GM21529 (cell line): Measurements from ENCODE around the gene GPX5.

Source experiments
- ATAC-seq: cut with Tn5 transposase; IDR thresholded peaks from one replicate; pipeline ENCODE4 v1.9.1; 2021; ENCODE audit not compliant: unreplicated experiment

Gene GPX5

GRCh38 chr6:28553986-28554881 is 28.6 kb downstream of the GPX5 start:
- ATAC-seq = no peak

DNA sequence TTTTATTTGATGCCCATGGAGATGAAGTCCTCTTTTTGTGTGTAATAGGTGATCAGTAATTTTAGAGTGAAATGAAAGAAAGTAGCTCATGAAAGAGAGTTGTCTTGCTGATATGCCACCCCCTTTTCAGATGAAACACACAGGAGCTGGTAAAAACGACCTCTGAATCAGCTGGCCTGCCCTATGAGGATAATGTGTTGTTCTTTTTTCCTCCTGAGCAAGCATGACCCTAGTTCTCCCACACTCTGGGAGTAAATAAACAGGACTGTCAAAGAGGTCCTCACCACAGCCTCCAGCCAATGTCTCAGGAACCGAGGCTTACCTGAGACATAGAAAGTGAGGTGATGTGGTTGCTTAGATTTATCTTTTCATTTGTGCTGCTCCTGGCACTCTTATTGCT is 29.5 kb downstream of the GPX5 start:
- no peak for ATAC-seq

DNA sequence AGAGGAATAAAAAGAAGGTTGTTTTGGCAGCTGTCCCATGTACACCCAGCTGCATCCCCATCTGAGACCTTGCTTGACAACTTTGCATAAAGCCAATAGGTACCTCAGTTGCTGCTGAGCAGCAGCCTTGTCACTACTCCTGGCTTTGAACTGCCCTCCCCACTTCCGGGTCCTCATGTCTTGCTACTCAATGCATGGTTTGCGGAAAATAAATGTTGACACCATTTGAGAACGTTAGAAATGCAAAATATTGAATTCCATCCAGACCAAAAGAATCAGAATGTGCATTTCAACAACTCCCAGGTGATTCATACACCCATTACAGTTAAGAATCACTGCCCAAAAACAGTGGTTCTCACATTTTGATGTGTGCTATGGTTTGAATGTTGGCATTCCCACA is 32.9 kb downstream of the GPX5 start:
- ATAC-seq = no peak

DNA sequence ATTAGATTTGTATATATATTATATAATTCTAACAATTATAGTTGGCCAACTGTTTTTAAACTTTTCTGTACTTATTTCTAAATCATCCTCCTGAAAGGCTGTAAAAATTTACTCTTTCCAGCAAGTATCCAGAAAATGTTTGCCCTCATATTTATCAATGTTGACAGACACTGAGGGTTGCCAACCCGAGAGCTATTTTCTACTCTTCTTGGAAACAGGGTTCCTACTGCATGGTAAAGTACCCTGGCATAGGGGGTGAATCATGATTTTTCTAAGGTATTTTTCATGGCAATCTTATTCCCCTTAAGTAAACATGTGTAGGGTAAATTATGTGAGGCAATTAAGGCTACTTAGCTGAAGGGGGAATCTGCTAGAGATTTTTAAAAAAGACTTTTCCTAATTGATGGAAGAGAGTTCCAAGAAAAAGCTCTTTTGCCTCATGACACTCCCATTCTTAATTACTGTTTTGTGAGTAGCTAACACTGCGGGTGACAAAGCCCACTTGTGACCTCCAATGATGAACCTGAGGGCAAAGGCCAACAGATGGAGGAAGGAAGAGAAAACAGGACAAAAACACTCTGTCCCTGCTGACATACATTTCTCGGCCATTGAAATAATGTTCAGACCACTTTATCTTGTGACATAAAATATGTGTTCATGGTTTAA is 37.9 kb downstream of the GPX5 start:
- no peak for ATAC-seq

DNA sequence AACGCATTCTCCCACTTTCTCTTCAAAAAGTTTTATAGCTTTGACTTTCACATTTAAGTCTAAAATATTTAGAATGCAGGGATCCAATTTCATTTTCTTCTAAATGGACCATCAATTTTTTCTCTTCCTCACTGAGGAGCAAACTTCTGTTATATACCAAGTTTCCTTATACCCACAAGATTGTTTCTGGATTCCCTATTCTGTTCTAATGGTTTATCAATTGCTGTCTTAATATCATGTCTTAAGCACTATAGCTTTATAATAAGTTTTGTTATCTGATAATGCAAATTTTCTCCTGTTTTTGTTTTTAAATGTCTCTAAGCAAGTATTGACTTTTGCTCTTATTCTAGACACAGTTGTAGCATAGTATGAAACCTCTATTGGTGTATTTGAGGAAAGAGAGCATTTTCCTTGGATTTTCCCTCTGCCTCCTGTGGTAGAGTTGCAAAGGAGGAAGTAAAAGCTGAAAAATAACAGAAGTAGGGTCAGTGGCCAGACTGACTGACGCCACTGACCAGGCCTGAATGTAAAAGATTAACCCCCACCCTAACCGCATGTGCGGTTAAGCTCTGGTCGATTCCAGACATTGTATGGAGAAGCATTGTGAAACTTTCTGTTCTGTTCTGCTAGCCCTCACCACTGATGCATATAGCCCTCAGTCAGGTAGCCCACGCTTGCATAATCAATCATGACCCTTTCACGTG is 40.3 kb downstream of the GPX5 start:
- ATAC-seq = no peak

- ATAC-seq = no peak
These were observed 41.0 kb downstream of the GPX5 start for GRCh38 chr6:28566527-28567252.

- no peak for ATAC-seq
These were observed 41.8 kb downstream of the GPX5 start for GRCh38 chr6:28567506-28567905.

DNA sequence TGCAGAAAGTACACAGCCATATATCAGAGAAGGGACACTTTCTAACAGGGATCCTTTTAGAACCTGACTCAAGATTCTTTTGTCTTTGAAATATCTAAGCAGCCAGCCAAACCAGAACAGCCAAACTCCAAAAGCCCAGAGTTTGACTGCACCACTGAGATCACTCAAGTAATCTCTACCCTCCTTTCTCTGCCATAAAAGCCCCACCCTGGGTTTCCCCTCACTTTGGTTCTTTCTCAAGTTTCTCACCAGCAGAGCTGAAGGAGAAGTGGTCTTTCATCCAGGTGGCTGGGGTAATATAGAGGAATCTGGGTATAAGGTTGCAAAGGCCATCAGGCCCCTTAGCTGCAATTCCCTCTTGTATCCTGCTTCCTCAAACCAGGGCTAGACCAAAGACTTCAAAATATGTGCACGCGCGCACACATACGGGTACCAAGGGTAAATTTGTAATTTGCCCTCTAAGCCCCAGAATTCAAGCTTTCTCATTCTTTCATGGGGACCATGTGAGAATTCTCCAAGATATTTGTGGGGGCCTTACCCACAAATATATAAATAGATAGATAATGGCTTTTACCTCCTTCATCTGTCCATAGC is 42.9 kb downstream of the GPX5 start:
- no peak for ATAC-seq

GRCh38 chr6:28569748-28570147 is 44.1 kb downstream of the GPX5 start:
- ATAC-seq = no peak

- ATAC-seq = no peak
These were observed 54.8 kb downstream of the GPX5 start for GRCh38 chr6:28580475-28580874.

GRCh38 chr6:28583463-28583862 is 57.8 kb downstream of the GPX5 start:
- ATAC-seq = no peak
